GM19240 (cell line): ENCODE measurements around the gene BHLHE40.

ENCODE experiments used
- DNase-seq: peaks from one replicate; pipeline ENCODE4 v3.0.0; 2011; ENCODE audit warnings: low spot score; ENCODE audit not compliant: insufficient read length

The BHLHE40 gene

GRCh38 chr3:4979428-4980228 is at the start of gene BHLHE40:
BHLHE40 (plus strand) TSS chr3:4979437; CDS start chr3:4979719, 282 bp downstream.
- DNase-seq: no peak

- DNase-seq: no peak
Measured at GRCh38 chr3:4930501-4930900, 48.7 kb upstream of the BHLHE40 start.

GRCh38 chr3:4934050-4934449 is 45.2 kb upstream of the BHLHE40 start:
- DNase-seq: no peak

- DNase-seq: no peak
Measured at GRCh38 chr3:4935347-4935746, 43.9 kb upstream of the BHLHE40 start.

GRCh38 chr3:4936982-4937614 is 42.1 kb upstream of the BHLHE40 start:
- no peak for DNase-seq

- DNase-seq: no peak
Measured at GRCh38 chr3:4938281-4938982, 40.8 kb upstream of the BHLHE40 start.

- no peak for DNase-seq
Measured at GRCh38 chr3:4939276-4939675, 40.0 kb upstream of the BHLHE40 start.

- no peak for DNase-seq
Measured at GRCh38 chr3:4940985-4941384, 38.3 kb upstream of the BHLHE40 start.

GRCh38 chr3:4943549-4943948 is 35.7 kb upstream of the BHLHE40 start:
- no peak for DNase-seq

- DNase-seq: no peak
Measured at GRCh38 chr3:4945324-4945723, 33.9 kb upstream of the BHLHE40 start.

GRCh38 chr3:4947028-4947427 is 32.2 kb upstream of the BHLHE40 start:
- no peak for DNase-seq

- DNase-seq: no peak
Measured at GRCh38 chr3:4948395-4948794, 30.8 kb upstream of the BHLHE40 start.

GRCh38 chr3:4949004-4949403 is 30.2 kb upstream of the BHLHE40 start:
- DNase-seq: no peak

GRCh38 chr3:4949659-4950058 is 29.6 kb upstream of the BHLHE40 start:
- DNase-seq: no peak

- DNase-seq: no peak
Measured at GRCh38 chr3:4950351-4950784, 28.9 kb upstream of the BHLHE40 start.

- no peak for DNase-seq
Measured at GRCh38 chr3:4950948-4951347, 28.3 kb upstream of the BHLHE40 start.

GRCh38 chr3:4953119-4953518 is 26.1 kb upstream of the BHLHE40 start:
- no peak for DNase-seq

GRCh38 chr3:4954256-4955000 is 24.8 kb upstream of the BHLHE40 start:
- no peak for DNase-seq

- DNase-seq: no peak
Measured at GRCh38 chr3:4956099-4956498, 23.1 kb upstream of the BHLHE40 start.

GRCh38 chr3:4956738-4957137 is 22.5 kb upstream of the BHLHE40 start:
- DNase-seq: no peak

GRCh38 chr3:4957978-4958377 is 21.3 kb upstream of the BHLHE40 start:
- no peak for DNase-seq

GRCh38 chr3:4959180-4959579 is 20.1 kb upstream of the BHLHE40 start:
- no peak for DNase-seq
